Activated T-helper 2 cell treated with anti-CD3 and anti-CD28 coated beads, Interferon-gamma antibody, Interleukin-2, Interleukin-4, amounts not matched to agents 10 μg/mL and 5 μg/mL and 100 μg/mL, durations not matched to agents 14 hours and 24 hours and 36 hours (primary cell): ENCODE results near the gene TATDN2. TPM values are rescaled to one million over a fixed set of nuclear protein-coding genes. Genes with fewer than 3 reads are reported as not detected.

ENCODE experiments used
- DNase-seq: peaks from one replicate; pipeline ENCODE4 v3.0.0; 2021; ENCODE audit warnings: low spot score
- H3K27ac Mint-ChIP-seq: one replicate; pipeline ENCODE4 v1.8.0; 2021; ENCODE audit warnings: mixed read lengths
- H3K27me3 Mint-ChIP-seq: one replicate; pipeline ENCODE4 v1.8.0; 2021; ENCODE audit warnings: low read depth, mixed read lengths
- H3K36me3 Mint-ChIP-seq: one replicate; pipeline ENCODE4 v1.8.0; 2021; ENCODE audit warnings: low read depth, mixed read lengths
- H3K4me1 Mint-ChIP-seq: one replicate; pipeline ENCODE4 v1.8.0; 2021; ENCODE audit warnings: low read depth, mixed read lengths
- H3K4me3 Mint-ChIP-seq: one replicate; pipeline ENCODE4 v1.8.0; 2021; ENCODE audit warnings: low read depth, mild to moderate bottlenecking, moderate library complexity, mixed read lengths
- H3K9me3 Mint-ChIP-seq: one replicate; pipeline ENCODE4 v1.8.0; 2021; ENCODE audit warnings: mixed read lengths
- intact Hi-C: fragments of 100-400 bp; cut with micrococcal nuclease; formaldehyde crosslinking; loops from one replicate; pipeline ENCODE4 v1.15.1; 2023
- total RNA-seq: library from RNA; stranded (reverse); gene quantifications from 2 replicates; pipeline ENCODE4 v1.2.3, GENCODE V29; 2022

Gene TATDN2
- total RNA-seq, 1 donor from 2014 or later = 65.6 TPM

- Mint-ChIP-seq H3K4me1 (peaks cover under 1% of the 10 kb centered on the region), H3K9me3 (no peaks in the 10 kb centered on the region), H3K36me3 (peaks cover 86% of the 10 kb centered on the region), H3K27ac (peak overlapping the region; percentile 42), H3K4me3 (no peak overlapping the region), H3K27me3 (no peaks in the 10 kb centered on the region)
- intact Hi-C loops = no loop called here
- no peak for DNase-seq
Measured at GRCh38 chr3:10304905-10305304, 56.6 kb downstream of the TATDN2 start.

- H3K4me1 Mint-ChIP-seq = no peaks in the 10 kb centered on the region
- no peak overlapping the region for H3K4me3 Mint-ChIP-seq
- no peak overlapping the region for H3K27ac Mint-ChIP-seq
- H3K36me3 Mint-ChIP-seq = peaks cover 88% of the 10 kb centered on the region
- DNase-seq = no peak
- intact Hi-C loops = no loop called here
- H3K27me3 Mint-ChIP-seq = no peaks in the 10 kb centered on the region
- no peaks in the 10 kb centered on the region for H3K9me3 Mint-ChIP-seq
Measured at GRCh38 chr3:10305331-10305902, 57.2 kb downstream of the TATDN2 start.

- H3K4me3 Mint-ChIP-seq = no peak overlapping the region
- H3K9me3 Mint-ChIP-seq = no peaks in the 10 kb centered on the region
- no peak for DNase-seq
- H3K4me1 Mint-ChIP-seq = peaks cover 2% of the 10 kb centered on the region
- H3K27me3 Mint-ChIP-seq = no peaks in the 10 kb centered on the region
- H3K27ac Mint-ChIP-seq = no peak overlapping the region
- intact Hi-C loops = no loop called here
- H3K36me3 Mint-ChIP-seq = peaks cover 87% of the 10 kb centered on the region
Measured at GRCh38 chr3:10306156-10306555, 57.9 kb downstream of the TATDN2 start.

DNA sequence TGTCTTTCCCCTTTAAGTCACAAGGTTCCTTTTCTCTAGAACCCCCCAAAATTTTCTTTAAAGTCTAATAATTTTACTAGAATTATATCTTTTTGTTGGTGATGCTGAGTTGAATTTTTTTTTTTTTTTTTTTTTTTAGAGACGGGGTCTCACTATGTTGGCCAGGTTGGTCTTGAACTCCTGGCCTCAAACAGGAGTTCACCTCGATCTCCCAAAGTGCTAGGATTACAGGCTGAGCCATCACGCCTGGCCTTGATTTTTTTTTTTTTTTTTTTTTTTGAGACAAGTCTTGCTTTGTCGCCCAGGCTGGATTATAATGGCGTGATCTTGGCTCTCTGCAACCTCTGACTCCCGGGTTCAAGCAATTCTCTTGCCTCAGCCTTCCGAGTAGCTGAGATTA lies 60.4 kb downstream of the TATDN2 start:
- Mint-ChIP-seq H3K36me3 (peaks cover 86% of the 10 kb centered on the region), H3K27ac (no peak overlapping the region), H3K9me3 (no peaks in the 10 kb centered on the region), H3K4me1 (peaks cover 2% of the 10 kb centered on the region), H3K4me3 (no peak overlapping the region), H3K27me3 (no peaks in the 10 kb centered on the region)
- DNase-seq = no peak
- intact Hi-C loops = no loop called here

DNA sequence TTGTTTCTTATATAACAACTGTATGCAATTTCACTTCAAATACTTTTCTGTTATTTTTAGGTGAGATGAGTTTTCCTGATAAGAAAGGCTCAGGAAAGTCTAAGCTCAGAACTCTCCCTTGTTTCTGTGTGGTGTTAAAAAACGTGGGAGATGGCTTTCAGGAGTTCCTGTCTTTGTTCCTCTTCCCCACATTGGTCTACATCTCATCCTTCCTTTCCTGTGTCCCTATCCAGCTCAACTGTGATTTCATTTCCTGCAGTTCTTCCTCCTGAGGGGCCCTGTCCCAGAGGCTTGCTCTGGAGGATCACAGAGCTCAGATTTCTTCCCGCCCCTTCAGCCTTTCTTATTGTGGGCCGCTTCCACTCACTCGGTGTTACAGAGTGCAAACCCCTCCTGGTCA lies 61.5 kb downstream of the TATDN2 start:
- intact Hi-C loops = no loop called here
- Mint-ChIP-seq H3K9me3 (no peaks in the 10 kb centered on the region), H3K4me3 (no peak overlapping the region), H3K36me3 (peaks cover 86% of the 10 kb centered on the region), H3K27me3 (no peaks in the 10 kb centered on the region), H3K27ac (peak overlapping the region; percentile 12), H3K4me1 (peaks cover 2% of the 10 kb centered on the region)
- no peak for DNase-seq

- no peak overlapping the region for H3K27ac Mint-ChIP-seq
- intact Hi-C loops = no loop called here
- no peaks in the 10 kb centered on the region for H3K27me3 Mint-ChIP-seq
- no peak overlapping the region for H3K4me3 Mint-ChIP-seq
- H3K9me3 Mint-ChIP-seq = no peaks in the 10 kb centered on the region
- no peak for DNase-seq
- peaks cover 2% of the 10 kb centered on the region for H3K4me1 Mint-ChIP-seq
- peaks cover 82% of the 10 kb centered on the region for H3K36me3 Mint-ChIP-seq
Measured at GRCh38 chr3:10310578-10310977, 62.3 kb downstream of the TATDN2 start.

- H3K27me3 Mint-ChIP-seq = no peaks in the 10 kb centered on the region
- H3K36me3 Mint-ChIP-seq = peaks cover 78% of the 10 kb centered on the region
- no peak overlapping the region for H3K27ac Mint-ChIP-seq
- H3K4me3 Mint-ChIP-seq = no peak overlapping the region
- no peaks in the 10 kb centered on the region for H3K9me3 Mint-ChIP-seq
- intact Hi-C loops = no loop called here
- H3K4me1 Mint-ChIP-seq = peaks cover 2% of the 10 kb centered on the region
- no peak for DNase-seq
Measured at GRCh38 chr3:10311710-10312109, 63.5 kb downstream of the TATDN2 start.

- no peaks in the 10 kb centered on the region for H3K27me3 Mint-ChIP-seq
- H3K4me3 Mint-ChIP-seq = no peak overlapping the region
- DNase-seq = no peak
- no peak overlapping the region for H3K27ac Mint-ChIP-seq
- H3K9me3 Mint-ChIP-seq = no peaks in the 10 kb centered on the region
- peaks cover 78% of the 10 kb centered on the region for H3K36me3 Mint-ChIP-seq
- intact Hi-C loops = no loop called here
- peaks cover 2% of the 10 kb centered on the region for H3K4me1 Mint-ChIP-seq
Measured at GRCh38 chr3:10312391-10312790, 64.1 kb downstream of the TATDN2 start.

- no peak for DNase-seq
- H3K4me3 Mint-ChIP-seq = no peak overlapping the region
- H3K27me3 Mint-ChIP-seq = no peaks in the 10 kb centered on the region
- H3K9me3 Mint-ChIP-seq = no peaks in the 10 kb centered on the region
- intact Hi-C loops = no loop called here
- H3K36me3 Mint-ChIP-seq = peaks cover 78% of the 10 kb centered on the region
- peaks cover 2% of the 10 kb centered on the region for H3K4me1 Mint-ChIP-seq
- H3K27ac Mint-ChIP-seq = no peak overlapping the region
Measured at GRCh38 chr3:10312861-10313260, 64.6 kb downstream of the TATDN2 start.

DNA sequence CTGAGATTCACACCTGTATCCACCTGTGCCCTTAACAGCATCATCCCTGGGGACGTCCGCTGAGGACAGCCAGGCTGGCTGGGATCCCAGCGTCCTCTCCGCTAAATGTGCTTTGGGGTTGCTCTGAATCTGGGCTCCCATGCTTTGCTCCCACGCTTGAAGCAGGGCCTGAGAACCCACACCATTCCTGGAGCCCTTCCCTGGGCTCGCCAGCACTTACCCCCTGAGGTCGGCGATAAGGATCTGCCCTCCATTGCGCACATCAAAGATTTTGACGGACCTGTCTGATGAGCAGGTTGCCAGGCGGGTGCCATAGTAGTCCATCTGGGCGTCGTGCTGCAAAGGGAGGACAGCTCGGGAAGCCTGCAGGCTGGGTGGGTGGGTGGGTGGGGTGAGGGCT lies 66.8 kb downstream of the TATDN2 start:
- intact Hi-C loops = no loop called here
- Mint-ChIP-seq H3K4me1 (peaks cover 12% of the 10 kb centered on the region), H3K27me3 (no peaks in the 10 kb centered on the region), H3K36me3 (peaks cover 78% of the 10 kb centered on the region), H3K9me3 (no peaks in the 10 kb centered on the region), H3K4me3 (no peak overlapping the region), H3K27ac (no peak overlapping the region)
- no peak for DNase-seq

GRCh38 chr3:10315771-10316344 lies 67.6 kb downstream of the TATDN2 start:
- Mint-ChIP-seq H3K4me1 (peaks cover 10% of the 10 kb centered on the region), H3K9me3 (no peaks in the 10 kb centered on the region), H3K27me3 (no peaks in the 10 kb centered on the region), H3K4me3 (no peak overlapping the region), H3K27ac (no peak overlapping the region), H3K36me3 (peaks cover 72% of the 10 kb centered on the region)
- intact Hi-C loops = no loop called here
- no peak for DNase-seq

GRCh38 chr3:10317311-10317960 lies 69.2 kb downstream of the TATDN2 start:
- H3K27ac Mint-ChIP-seq = no peak overlapping the region
- H3K4me3 Mint-ChIP-seq = no peak overlapping the region
- H3K27me3 Mint-ChIP-seq = no peaks in the 10 kb centered on the region
- peaks cover 14% of the 10 kb centered on the region for H3K4me1 Mint-ChIP-seq
- DNase-seq = no peak
- intact Hi-C loops = no loop called here
- no peaks in the 10 kb centered on the region for H3K9me3 Mint-ChIP-seq
- peaks cover 57% of the 10 kb centered on the region for H3K36me3 Mint-ChIP-seq

- intact Hi-C loops = no loop called here
- H3K9me3 Mint-ChIP-seq = no peaks in the 10 kb centered on the region
- H3K4me3 Mint-ChIP-seq = peak overlapping the region; percentile 45
- peaks cover 14% of the 10 kb centered on the region for H3K4me1 Mint-ChIP-seq
- no peak overlapping the region for H3K27ac Mint-ChIP-seq
- peaks cover 52% of the 10 kb centered on the region for H3K36me3 Mint-ChIP-seq
- no peak for DNase-seq
- no peaks in the 10 kb centered on the region for H3K27me3 Mint-ChIP-seq
Measured at GRCh38 chr3:10317961-10318350, 69.7 kb downstream of the TATDN2 start.
